Skin of body (tissue), 2 donors: ENCODE data around the gene C17orf50. TPM values are rescaled to one million over a fixed set of nuclear protein-coding genes. Genes with fewer than 3 reads are reported as not detected.

ENCODE experiments used
- DNase-seq: peaks from one replicate; lab custom pipeline; 2025; lab: John Stamatoyannopoulos, UW
- total RNA-seq: library from RNA; depleted of rRNA; stranded (reverse); fragments of >200 nt; gene quantifications from one replicate; pipeline ENCODE4 v1.2.3, GENCODE V29; 2014

C17orf50 gene
- total RNA-seq, 1 donor from 2014 or later = not detected

- no peak for DNase-seq
Observed at GRCh38 chr17:35784895-35785294, 24.2 kb downstream of the C17orf50 start.

- no peak for DNase-seq
Observed at GRCh38 chr17:35786941-35787432, 26.3 kb downstream of the C17orf50 start.

GRCh38 chr17:35788477-35789368, 28.0 kb downstream of the C17orf50 start:
- no peak for DNase-seq

GRCh38 chr17:35790841-35791240, 30.2 kb downstream of the C17orf50 start:
- no peak for DNase-seq

- no peak for DNase-seq
Observed at GRCh38 chr17:35791681-35792350, 31.1 kb downstream of the C17orf50 start.

- DNase-seq = no peak
Observed at GRCh38 chr17:35793257-35793656, 32.6 kb downstream of the C17orf50 start.

DNA sequence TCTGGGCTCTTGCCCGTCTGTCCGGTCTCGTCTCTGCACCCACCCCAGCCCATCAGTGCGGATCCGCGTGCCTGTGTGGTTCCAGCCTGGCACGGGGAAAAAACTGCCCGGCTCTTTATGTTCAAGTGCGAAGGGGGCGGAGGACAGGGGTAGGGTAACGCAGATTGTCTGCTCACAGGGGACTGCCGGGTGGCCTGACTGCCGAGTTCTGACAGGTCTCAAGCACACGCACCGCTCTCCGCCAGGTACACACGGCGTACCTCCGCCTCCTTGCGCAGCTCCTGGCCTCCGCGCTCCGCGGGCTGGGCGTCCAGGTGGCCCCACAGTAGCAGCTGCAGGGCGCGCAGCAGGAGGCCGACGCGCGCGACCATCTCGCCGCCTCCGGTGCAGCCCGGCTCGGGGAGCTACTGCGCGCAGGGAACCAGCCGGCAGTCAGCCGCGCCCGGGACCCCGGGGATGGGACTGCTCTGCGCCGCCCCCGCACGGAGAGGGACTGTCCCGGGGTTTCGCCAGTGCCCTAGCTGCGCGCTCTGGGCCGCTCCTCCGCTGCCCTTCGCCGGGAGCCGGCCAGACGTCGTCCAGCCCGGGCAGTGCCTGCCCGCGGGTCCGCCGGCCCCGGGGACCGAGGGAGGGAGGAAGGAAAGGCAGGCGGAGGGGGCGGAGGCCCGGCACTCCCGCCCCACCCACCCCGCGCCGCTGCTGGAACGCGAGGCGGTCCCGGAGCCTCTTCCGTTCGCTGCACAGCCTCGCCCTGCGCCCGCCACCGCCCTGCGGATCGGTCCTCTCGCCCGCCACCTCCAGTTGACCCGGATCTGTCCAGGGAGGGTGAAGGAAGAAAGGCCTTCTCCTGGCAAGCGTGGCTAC, 34.6 kb downstream of the C17orf50 start, which contains the start of gene MMP28:
MMP28 (minus strand) TSS at position 635 of the 864 bp plus-strand sequence; CDS start at position 371, 264 bp downstream.
- no peak for DNase-seq

DNA sequence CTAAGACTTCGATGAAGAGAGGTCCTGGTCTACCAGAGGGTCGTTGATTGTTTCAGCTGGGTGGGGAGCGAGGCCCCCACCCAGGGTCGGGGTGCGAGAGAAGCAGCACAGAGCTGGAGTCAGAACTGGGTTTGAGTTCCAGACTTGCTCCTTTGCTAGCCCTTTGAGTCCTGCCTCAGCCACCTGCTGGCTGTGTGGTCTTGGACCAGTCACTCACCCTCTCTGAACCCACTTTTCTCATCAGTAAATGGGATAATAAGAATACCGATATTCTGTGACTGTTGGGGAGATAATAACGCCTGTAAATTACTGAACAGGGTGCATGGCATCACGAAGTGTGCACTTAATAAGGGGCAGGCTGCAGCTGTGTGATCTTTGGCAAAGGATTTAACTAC, 35.2 kb downstream of the C17orf50 start:
- DNase-seq = no peak

GRCh38 chr17:35796942-35797341, 36.3 kb downstream of the C17orf50 start:
- DNase-seq = no peak

DNA sequence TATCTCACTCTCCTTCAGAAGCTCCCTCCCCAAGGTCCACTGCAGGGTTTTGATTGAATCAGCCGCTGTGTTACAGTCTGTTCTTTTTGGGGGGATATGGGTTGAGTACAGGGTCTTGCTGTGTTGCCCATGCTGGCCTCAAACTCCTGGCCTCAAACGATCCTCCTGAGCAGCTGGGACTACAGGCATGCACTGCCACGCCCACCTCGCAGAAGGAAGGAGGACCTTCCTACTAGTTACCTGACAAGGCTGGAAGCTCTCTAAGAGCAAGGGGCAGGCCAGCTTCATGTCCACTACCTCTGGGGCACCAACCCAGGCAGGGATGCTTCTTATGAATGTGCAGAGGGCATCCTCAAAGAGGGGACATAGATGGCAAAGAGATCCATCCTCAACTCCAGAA, 36.7 kb downstream of the C17orf50 start:
- no peak for DNase-seq

DNA sequence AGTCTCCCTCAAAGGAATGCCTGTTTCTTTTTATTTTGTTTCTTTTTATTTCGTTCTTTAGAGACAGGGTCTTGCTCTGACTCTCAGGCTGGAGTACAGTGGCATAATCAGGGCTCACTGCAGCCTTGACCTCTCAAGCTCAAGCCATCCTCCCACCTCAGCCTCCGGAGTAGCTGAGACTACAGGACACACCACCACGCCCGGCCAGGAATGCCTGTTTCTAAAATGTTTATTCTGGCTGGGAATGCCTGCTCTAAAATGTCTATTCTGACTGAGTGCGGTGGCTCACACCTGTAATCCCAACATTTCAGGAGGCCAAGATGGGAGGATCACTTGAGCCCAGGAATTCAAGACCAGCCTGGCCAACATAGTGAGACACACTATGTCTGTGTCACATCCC, 37.2 kb downstream of the C17orf50 start:
- no peak for DNase-seq

- DNase-seq = no peak
Observed at GRCh38 chr17:35799942-35800341, 39.3 kb downstream of the C17orf50 start.

DNA sequence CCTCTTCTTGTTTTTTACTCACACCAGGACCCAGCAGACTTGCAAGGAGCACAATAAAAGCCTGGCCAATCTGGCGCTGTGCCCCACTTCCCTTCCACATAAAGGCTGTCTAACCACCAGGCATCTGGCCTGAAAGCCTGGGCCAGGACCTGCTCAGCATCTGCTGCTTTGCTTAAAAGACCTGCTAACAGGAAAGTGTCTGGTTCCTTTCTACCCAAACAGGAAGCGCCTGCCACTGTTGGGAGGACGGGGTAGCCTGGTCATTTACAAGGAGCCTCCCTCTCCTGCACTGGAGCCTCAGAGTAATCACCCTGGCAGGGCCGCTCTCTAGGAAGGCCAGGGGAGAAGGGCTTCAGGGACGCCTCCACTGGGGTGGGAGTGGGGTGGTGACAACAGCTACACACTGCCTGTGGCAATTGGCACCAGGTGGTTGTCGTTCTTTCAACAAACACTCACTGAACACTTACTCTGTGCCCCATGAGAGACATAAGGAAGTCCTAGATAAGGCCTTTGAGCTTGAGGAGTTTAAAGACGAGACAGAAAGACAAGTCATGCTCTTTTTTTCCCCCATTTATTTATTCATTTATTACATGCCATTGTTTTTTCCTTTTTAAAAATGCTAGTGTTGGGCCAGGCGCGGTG, 41.0 kb downstream of the C17orf50 start:
- DNase-seq = peak; percentile 48

DNA sequence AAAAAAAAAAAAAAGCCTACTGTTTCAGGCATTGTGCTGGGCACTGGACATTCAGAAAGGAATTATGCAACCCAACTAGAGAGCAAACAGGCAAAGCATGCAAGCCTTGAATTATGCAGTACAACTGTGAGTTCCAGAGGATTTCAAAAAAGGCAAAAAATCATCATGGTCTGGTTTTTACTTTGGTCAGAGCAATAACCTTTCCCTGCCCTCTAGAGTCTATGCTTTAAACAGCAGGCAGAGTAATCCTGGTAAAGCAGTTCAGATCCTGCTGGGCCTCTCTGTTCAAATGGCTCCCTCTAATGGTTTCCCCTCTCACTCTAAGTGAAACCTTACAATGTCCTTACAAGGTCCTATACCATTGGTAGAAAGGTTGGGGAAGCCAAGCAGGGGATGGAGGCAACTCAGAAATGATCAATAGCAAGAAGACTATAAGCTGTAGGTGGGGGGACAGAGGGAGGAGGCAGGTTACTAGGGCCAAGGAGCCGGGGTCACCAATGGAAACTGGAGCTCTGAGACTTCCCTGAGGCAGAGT, 44.0 kb downstream of the C17orf50 start:
- peak; percentile 87 for DNase-seq

- no peak for DNase-seq
Observed at GRCh38 chr17:35807371-35808144, 46.9 kb downstream of the C17orf50 start.

DNA sequence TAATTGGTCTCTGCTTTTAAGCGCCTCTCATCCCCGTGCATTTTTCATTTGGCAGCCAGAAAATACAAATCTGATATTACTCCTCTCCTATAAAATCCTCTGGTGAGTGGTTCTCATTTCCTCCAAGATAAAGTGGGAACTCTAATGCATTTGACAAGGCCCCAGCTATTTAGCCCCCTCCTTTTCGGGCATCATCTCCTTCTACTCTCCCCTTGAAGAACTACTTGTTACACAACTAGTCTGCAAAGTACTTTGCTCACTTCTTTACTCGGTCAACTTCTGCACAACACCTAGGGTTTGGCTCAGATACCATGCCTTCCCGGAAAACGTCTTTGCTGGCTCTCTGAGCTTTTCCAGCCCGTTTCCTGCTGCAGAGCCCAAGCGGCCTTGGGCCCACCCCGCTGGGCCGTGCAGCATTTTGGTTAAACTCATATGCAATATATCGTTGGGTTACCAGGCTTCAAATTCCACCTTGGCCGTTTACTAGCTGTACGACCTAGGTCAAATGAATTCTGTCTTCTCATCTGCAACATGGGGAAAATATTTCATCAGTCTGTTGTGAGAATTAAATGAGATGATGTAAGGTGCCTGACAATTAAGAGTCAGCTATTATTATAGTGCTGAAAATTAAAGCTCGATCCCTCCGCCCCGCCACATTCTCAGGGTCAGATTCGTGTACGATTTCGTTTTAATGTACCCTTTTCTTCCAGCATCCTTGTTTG, 47.7 kb downstream of the C17orf50 start:
- no peak for DNase-seq

DNA sequence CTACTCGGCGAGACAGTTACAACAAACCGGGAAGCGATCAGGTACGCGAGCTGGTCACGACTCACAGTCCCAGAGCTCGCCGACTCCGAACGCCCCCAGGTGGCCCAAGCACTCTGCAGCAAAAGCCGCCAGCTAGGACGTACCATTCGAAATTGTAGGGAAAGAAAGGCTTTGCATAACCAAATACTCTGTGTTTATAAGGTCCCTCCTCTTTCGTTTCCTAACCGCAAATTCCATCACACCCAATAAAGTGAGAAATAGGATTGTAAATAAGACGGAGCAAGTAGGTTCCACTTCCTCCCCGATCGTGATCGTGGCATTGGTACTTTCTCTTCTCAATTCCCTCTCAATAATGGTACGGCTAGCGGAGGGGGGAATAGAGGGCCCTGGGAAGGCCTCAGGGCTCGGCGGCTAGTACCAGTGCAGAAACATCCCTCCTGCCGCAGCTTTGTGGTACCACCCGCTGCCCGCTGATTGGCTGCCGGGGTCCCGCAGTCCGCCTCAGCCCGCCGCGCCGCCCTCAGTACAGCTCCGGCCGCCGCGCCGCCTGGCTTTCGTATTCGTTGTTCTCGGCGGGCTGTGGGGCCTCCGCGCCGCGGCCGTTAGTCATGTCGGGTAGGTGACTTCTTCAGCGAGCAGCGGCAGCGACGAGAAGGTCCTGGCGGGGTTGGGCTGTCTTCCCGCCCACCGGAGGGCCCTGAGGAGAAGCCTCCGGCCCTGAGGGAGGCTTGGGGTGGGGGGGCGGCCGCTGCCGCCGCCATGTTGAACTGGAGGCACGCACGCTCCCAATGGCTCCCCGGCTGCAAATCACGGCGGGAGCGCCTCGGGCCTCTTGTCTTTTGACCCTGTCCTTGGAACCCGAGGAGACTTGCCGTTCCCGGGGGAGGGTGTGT, 48.5 kb downstream of the C17orf50 start, which contains the start of gene TAF15:
TAF15 (plus strand) TSS at position 523 of the 893 bp plus-strand sequence; CDS start at position 609, 86 bp downstream.
- DNase-seq = peak; percentile 98
